ENCODE results near the gene EPS15.
"Not testable (repeated sequence)": the region's sequence is repeated elsewhere in the genome, so short reads cannot be mapped to it uniquely, and the experiment has no call there.

Gene EPS15

GRCh38 chr1:51422367-51423072 lies 96.5 kb downstream of the EPS15 start:
- DNase-seq: no peak

- DNase-seq: no peak
Measured at GRCh38 chr1:51421964-51422363, 97.1 kb downstream of the EPS15 start.

- DNase-seq: no peak
Measured at GRCh38 chr1:51420867-51421627, 98.0 kb downstream of the EPS15 start.

- DNase-seq: no peak
Measured at GRCh38 chr1:51418384-51418959, 100.6 kb downstream of the EPS15 start.

GRCh38 chr1:51417496-51418383 lies 101.3 kb downstream of the EPS15 start:
- DNase-seq: no peak

GRCh38 chr1:51416910-51417309 lies 102.2 kb downstream of the EPS15 start:
- no peak for DNase-seq

GRCh38 chr1:51415963-51416362 lies 103.1 kb downstream of the EPS15 start:
- no peak for DNase-seq

- DNase-seq: no peak
Measured at GRCh38 chr1:51414811-51415210, 104.3 kb downstream of the EPS15 start.

GRCh38 chr1:51411820-51412219 lies 107.2 kb downstream of the EPS15 start:
- DNase-seq: not testable (repeated sequence)

GRCh38 chr1:51410568-51411460 lies 108.3 kb downstream of the EPS15 start:
- no peak for DNase-seq

GRCh38 chr1:51409755-51410541 lies 109.1 kb downstream of the EPS15 start:
- DNase-seq: not testable (repeated sequence)

GRCh38 chr1:51392241-51392640 lies 126.8 kb downstream of the EPS15 start:
- DNase-seq: no peak

GRCh38 chr1:51390641-51391040 lies 128.4 kb downstream of the EPS15 start:
- DNase-seq: not testable (repeated sequence)

- DNase-seq: not testable (repeated sequence)
Measured at GRCh38 chr1:51387288-51387687, 131.8 kb downstream of the EPS15 start.

- DNase-seq: not testable (repeated sequence)
Measured at GRCh38 chr1:51386259-51386658, 132.8 kb downstream of the EPS15 start.

GRCh38 chr1:51385776-51386175 lies 133.3 kb downstream of the EPS15 start:
- no peak for DNase-seq

- no peak for DNase-seq
Measured at GRCh38 chr1:51381964-51382363, 137.1 kb downstream of the EPS15 start.

GRCh38 chr1:51380936-51381335 lies 138.1 kb downstream of the EPS15 start:
- no peak for DNase-seq

GRCh38 chr1:51378871-51379270 lies 140.2 kb downstream of the EPS15 start:
- DNase-seq: no peak

GRCh38 chr1:51373898-51374297 lies 145.2 kb downstream of the EPS15 start:
- DNase-seq: no peak

- no peak for DNase-seq
Measured at GRCh38 chr1:51372561-51372960, 146.5 kb downstream of the EPS15 start.
